HCT116 (cell line): Measurements from ENCODE around the gene TARS2. TPM values are rescaled to one million over a fixed set of nuclear protein-coding genes. Genes with fewer than 3 reads are reported as not detected.

Experiments used
- ATAC-seq: fragments of 200-7000 bp; cut with Tn5 transposase; 2 replicates; pipeline ENCODE4 v1.9.1; 2020; ENCODE audit warnings: mild to moderate bottlenecking, moderate library complexity
- BruUV-seq: library from RNA; stranded (reverse); fragments of 400-500 nt; replicated peaks from 2 replicates; lab custom pipeline; 2021; lab: Mats Ljungman, UMichigan
- CTCF ChIA-PET: fragments of 300-600 bp; sonication (Branson Sonifier 250); formaldehyde crosslinking; loops from one replicate; lab custom pipeline; 2021; ENCODE audit warnings: antibody characterized with exemption; lab: Charles Lee
- POLR2A ChIA-PET: fragments of 300-600, 350-600 bp; sonication (Branson Sonifier 250); formaldehyde crosslinking; loops from one replicate; lab custom pipeline; 2021; ENCODE audit warnings: antibody characterized with exemption; lab: Charles Lee
- RAD21 ChIA-PET, 2 experiments: fragments of 300-600 bp; sonication (Branson Sonifier 250); formaldehyde crosslinking; loops; one replicate each; lab custom pipeline; 2023; ENCODE audit warnings: low total read pairs in 2 of 2; ENCODE audit not compliant: uncharacterized antibody in 2 of 2, unreplicated experiment in 2 of 2, low non-redundant PET in 1 of 2; lab: Charles Lee
- DNase-seq: peaks from one replicate; pipeline ENCODE4 v3.0.0-alpha.2; 2010; ENCODE audit warnings: low read depth, low spot score
- H2AFZ ChIP-seq: fragments of 200-600 bp; shearing (Covaris generic), sonication (generic); 2 replicates; pipeline ENCODE4 v1.6.1; 2017; ENCODE audit warnings: low read depth, mixed run types, mixed read lengths, antibody characterized with exemption, low read length; ENCODE audit not compliant: poor library complexity, severe bottlenecking
- H3K27ac ChIP-seq: 2 replicates; pipeline ENCODE4 v1.5.1; 2012; ENCODE audit warnings: low read depth, low read length
- H3K27me3 ChIP-seq: fragments of 200-600 bp; sonication (generic); 2 replicates; pipeline ENCODE4 v1.6.1; 2016; ENCODE audit warnings: mixed run types, low read length, mixed read lengths; ENCODE audit not compliant: insufficient read depth
- H3K36me3 ChIP-seq, 2 experiments: fragments of 200-500 bp in 1 of 2; fragments of 200-600 bp in 1 of 2; sonication (Bioruptor generic) in 1 of 2; sonication (generic) in 1 of 2; 2 replicates each; pipeline versions ENCODE4 v1.5.1 to v1.6.1; 2014 to 2016; ENCODE audit warnings: low read length in 2 of 2, inconsistent platforms in 1 of 2, mixed read lengths in 1 of 2, mixed run types in 1 of 2; ENCODE audit not compliant: insufficient read depth in 2 of 2, control insufficient read depth in 1 of 2
- H3K4me1 ChIP-seq, 2 experiments: fragments of 200-600 bp in 1 of 2; sonication (generic) in 1 of 2; 2 replicates each; pipeline versions ENCODE4 v1.5.1 to v1.6.1; 2012 to 2017; ENCODE audit warnings: low read length in 2 of 2, inconsistent platforms in 1 of 2, mild to moderate bottlenecking in 1 of 2, mixed read lengths in 1 of 2, mixed run types in 1 of 2, moderate library complexity in 1 of 2; ENCODE audit not compliant: insufficient read depth in 2 of 2, control insufficient read depth in 1 of 2
- H3K4me2 ChIP-seq: fragments of 200-600 bp; sonication (generic); 2 replicates; pipeline ENCODE4 v1.6.1; 2017; ENCODE audit warnings: mixed run types, low read length, mixed read lengths
- H3K4me3 ChIP-seq, 2 experiments: fragments of 200-600 bp in 1 of 2; sonication (generic) in 1 of 2; replicated peaks in 1 of 2; 2 replicates each; pipeline ENCODE4 v1.5.1; 2011 to 2016; ENCODE audit warnings: low read length in 2 of 2, control low read depth in 1 of 2, low read depth in 1 of 2, mild to moderate bottlenecking in 1 of 2, mixed read lengths in 1 of 2, mixed run types in 1 of 2
- H3K79me2 ChIP-seq: fragments of 200-600 bp; sonication (generic); 2 replicates; pipeline ENCODE4 v1.6.1; 2017; ENCODE audit warnings: mild to moderate bottlenecking, mixed run types, low read length, moderate library complexity, mixed read lengths; ENCODE audit not compliant: insufficient read depth
- H3K9ac ChIP-seq: fragments of 200-600 bp; sonication (generic); 2 replicates; pipeline ENCODE4 v1.6.1; 2016; ENCODE audit warnings: low read length, mixed read lengths
- H3K9me2 ChIP-seq: fragments of 200-600 bp; sonication (generic), shearing (Covaris generic); 2 replicates; pipeline ENCODE4 v1.6.1; 2017; ENCODE audit warnings: mixed run types, mild to moderate bottlenecking, moderate library complexity; ENCODE audit not compliant: insufficient read depth
- H3K9me3 ChIP-seq, 2 experiments: fragments of 200-500 bp in 1 of 2; fragments of 200-600 bp in 1 of 2; sonication (Bioruptor generic) in 1 of 2; sonication (generic) in 1 of 2; 2 replicates each; pipeline ENCODE4 v1.6.1; 2014 to 2017; ENCODE audit warnings: low read length in 2 of 2, mixed read lengths in 2 of 2, inconsistent platforms in 1 of 2, low read depth in 1 of 2, mild to moderate bottlenecking in 1 of 2, mixed run types in 1 of 2, moderate library complexity in 1 of 2; ENCODE audit not compliant: control insufficient read depth in 1 of 2, insufficient read depth in 1 of 2
- H4K20me1 ChIP-seq: fragments of 200-600 bp; sonication (generic), shearing (Covaris generic); 2 replicates; pipeline ENCODE4 v1.6.1; 2017; ENCODE audit warnings: mixed run types, mild to moderate bottlenecking, moderate library complexity; ENCODE audit not compliant: insufficient read depth
- ATF3 ChIP-seq: IDR thresholded peaks from 2 replicates; pipeline ENCODE4 v1.6.1; 2012
- CEBPB ChIP-seq: IDR thresholded peaks from 2 replicates; pipeline ENCODE4 v1.6.1; 2012; ENCODE audit warnings: low read depth
- CTCF ChIP-seq, 3 experiments: fragments of 200-600 bp in 1 of 3; sonication (generic) in 1 of 3; IDR thresholded peaks in 2 of 3; conservative IDR thresholded peaks in 1 of 3; 2 replicates each; pipeline ENCODE4 v1.5.1; 2012 to 2017; ENCODE audit warnings: low read depth in 2 of 3, low read length in 2 of 3, antibody characterized with exemption in 1 of 3, borderline replicate concordance in 1 of 3, control low read depth in 1 of 3, mild to moderate bottlenecking in 1 of 3, mixed read lengths in 1 of 3, mixed run types in 1 of 3, moderate library complexity in 1 of 3; ENCODE audit not compliant: insufficient read depth in 1 of 3
- EZH2 ChIP-seq: fragments of 200-600 bp; sonication (generic); IDR thresholded peaks from 2 replicates; pipeline ENCODE4 v1.6.1; 2017; ENCODE audit warnings: antibody characterized with exemption, mixed run types
- FOSL1 ChIP-seq: IDR thresholded peaks from 2 replicates; pipeline ENCODE4 v1.6.1; 2012; ENCODE audit warnings: low read depth
- POLR2A ChIP-seq: IDR thresholded peaks from 2 replicates; pipeline ENCODE4 v1.7.0; 2011; ENCODE audit warnings: borderline replicate concordance; ENCODE audit not compliant: insufficient read depth, insufficient read length; ENCODE audit errors: extremely low read depth
- POLR2AphosphoS5 ChIP-seq: IDR thresholded peaks from 2 replicates; pipeline ENCODE4 v1.6.1; 2011; ENCODE audit warnings: mild to moderate bottlenecking, low read depth, low read length, moderate library complexity
- RAD21 ChIP-seq: IDR thresholded peaks from 2 replicates; pipeline ENCODE4 v1.6.1; 2012; ENCODE audit warnings: low read depth, mild to moderate bottlenecking
- SIN3A ChIP-seq: IDR thresholded peaks from 2 replicates; pipeline ENCODE4 v1.6.1; 2012; ENCODE audit warnings: low read depth
- SP1 ChIP-seq: IDR thresholded peaks from 2 replicates; pipeline ENCODE4 v1.6.1; 2012; ENCODE audit warnings: low read depth
- YY1 ChIP-seq: IDR thresholded peaks from 2 replicates; pipeline ENCODE4 v1.6.1; 2011; ENCODE audit warnings: low read length, low read depth, moderate library complexity, mild to moderate bottlenecking; ENCODE audit not compliant: insufficient replicate concordance; ENCODE audit errors: extremely low read depth
- ZFX ChIP-seq: fragments of 450-650 bp; IDR thresholded peaks from 2 replicates; pipeline ENCODE4 v1.6.1; 2017
- ZNF274 ChIP-seq: fragments of 200-500 bp; sonication (Bioruptor generic); IDR thresholded peaks from 2 replicates; pipeline ENCODE4 v1.6.1; 2014; ENCODE audit warnings: mild to moderate bottlenecking, low read depth, low read length, inconsistent platforms
- intact Hi-C: fragments of 100-400 bp; cut with micrococcal nuclease; formaldehyde crosslinking; loops from 2 replicates; pipeline ENCODE4 v1.10.0; 2022
- total RNA-seq: library from RNA; stranded (reverse); gene quantifications from one replicate; pipeline ENCODE4 v1.2.1, GENCODE V29; 2021; ENCODE audit not compliant: unreplicated experiment

The TARS2 gene
- total RNA-seq, 1 experiment from 2014 or later, result 23.2 TPM

GRCh38 chr1:150555971-150556865 is 69.0 kb downstream of the TARS2 start:
- no peak for ATAC-seq

More at GRCh38 chr1:150555971-150556865, 69.0 kb downstream of the TARS2 start:
- H3K27ac ChIP-seq, result no peak overlapping the region
- BruUV-seq, result no TSS peak
- no peaks in the 10 kb centered on the region for H3K9me3 ChIP-seq
- H3K4me3 ChIP-seq, result no peak overlapping the region
- no peaks in the 10 kb centered on the region for H3K9me2 ChIP-seq
- no peak for TF ChIP-seq POLR2A
- TF ChIP-seq ATF3, result no peak
- no peak for TF ChIP-seq FOSL1
- no peak for TF ChIP-seq EZH2
- no peak for TF ChIP-seq YY1
- TF ChIP-seq CEBPB, result no peak
- TF ChIP-seq POLR2AphosphoS5, result no peak
- TF ChIP-seq RAD21, result no peak
- TF ChIP-seq SP1, result no peak
- TF ChIP-seq SIN3A, result no peak
- no peak for TF ChIP-seq ZFX
- no peak for TF ChIP-seq CTCF (IDR thresholded peaks at IDR 0.05 in 2 of 3, conservative IDR thresholded peaks at IDR 0.05 in 1 of 3; ENCODE audit: borderline replicate concordance in 1 of 3, insufficient read depth in 1 of 3, low read depth in 2 of 3, low read length in 2 of 3)
- TF ChIP-seq ZNF274, result no peak
- TF ChIP-seq, all 23 proteins: peak for 0
- Histone ChIP-seq H3K79me2 (peaks cover 4% of the 10 kb centered on the region; the same call in 1 of the 2 replicates), H4K20me1 (no peaks in the 10 kb centered on the region), H2AFZ (no peak overlapping the region), H3K9ac (no peak overlapping the region), H3K27me3 (no peaks in the 10 kb centered on the region), H3K36me3 (no peaks in the 10 kb centered on the region), H3K4me2 (no peak overlapping the region), H3K4me1 (peaks cover 11 to 26% of the 10 kb centered on the region in 2 experiments)
- DNase-seq, result no peak
- ChIA-PET RAD21 (no interaction called here), POLR2A (no interaction called here), CTCF (no interaction called here)
- intact Hi-C loops, result no loop called here
